ENCODE data around the gene SEBOX.

DNA sequence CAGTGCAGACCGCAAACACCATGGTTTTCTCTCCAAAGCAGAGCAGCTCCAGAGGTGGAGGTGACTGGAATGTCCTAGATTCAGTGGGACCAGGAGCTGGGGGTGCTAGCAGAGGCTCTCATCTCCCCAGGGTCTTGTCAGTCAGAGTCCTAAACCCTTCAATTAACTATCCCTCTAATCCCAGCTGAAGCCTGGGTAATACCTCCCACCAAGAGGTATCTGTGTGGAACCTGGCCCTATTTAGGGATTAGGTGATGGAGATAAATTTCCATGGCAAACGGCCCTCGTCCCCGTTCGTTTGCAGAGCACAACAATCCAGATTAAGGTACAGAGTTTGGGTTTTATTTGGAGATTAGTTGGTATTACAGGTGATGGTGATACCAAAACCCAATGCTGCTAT lies 1.8 kb downstream of the SEBOX start:
- TF ChIP-seq TAF1 (IDR thresholded peaks at IDR 0.05; ENCODE audit: borderline replicate concordance, insufficient read depth, low read length) (no peak), POLR2AphosphoS5 (IDR thresholded peaks at IDR 0.05; ENCODE audit: low read depth, low read length) (no peak), SIN3A (IDR thresholded peaks at IDR 0.05; ENCODE audit: borderline replicate concordance, insufficient read depth, low read length) (no peak), FOXP2 (optimal IDR thresholded peaks at IDR 0.05; ENCODE audit: borderline replicate concordance, extremely low read depth, extremely low read length, insufficient read depth) (no peak)
- TF ChIP-seq, protein P1, sequence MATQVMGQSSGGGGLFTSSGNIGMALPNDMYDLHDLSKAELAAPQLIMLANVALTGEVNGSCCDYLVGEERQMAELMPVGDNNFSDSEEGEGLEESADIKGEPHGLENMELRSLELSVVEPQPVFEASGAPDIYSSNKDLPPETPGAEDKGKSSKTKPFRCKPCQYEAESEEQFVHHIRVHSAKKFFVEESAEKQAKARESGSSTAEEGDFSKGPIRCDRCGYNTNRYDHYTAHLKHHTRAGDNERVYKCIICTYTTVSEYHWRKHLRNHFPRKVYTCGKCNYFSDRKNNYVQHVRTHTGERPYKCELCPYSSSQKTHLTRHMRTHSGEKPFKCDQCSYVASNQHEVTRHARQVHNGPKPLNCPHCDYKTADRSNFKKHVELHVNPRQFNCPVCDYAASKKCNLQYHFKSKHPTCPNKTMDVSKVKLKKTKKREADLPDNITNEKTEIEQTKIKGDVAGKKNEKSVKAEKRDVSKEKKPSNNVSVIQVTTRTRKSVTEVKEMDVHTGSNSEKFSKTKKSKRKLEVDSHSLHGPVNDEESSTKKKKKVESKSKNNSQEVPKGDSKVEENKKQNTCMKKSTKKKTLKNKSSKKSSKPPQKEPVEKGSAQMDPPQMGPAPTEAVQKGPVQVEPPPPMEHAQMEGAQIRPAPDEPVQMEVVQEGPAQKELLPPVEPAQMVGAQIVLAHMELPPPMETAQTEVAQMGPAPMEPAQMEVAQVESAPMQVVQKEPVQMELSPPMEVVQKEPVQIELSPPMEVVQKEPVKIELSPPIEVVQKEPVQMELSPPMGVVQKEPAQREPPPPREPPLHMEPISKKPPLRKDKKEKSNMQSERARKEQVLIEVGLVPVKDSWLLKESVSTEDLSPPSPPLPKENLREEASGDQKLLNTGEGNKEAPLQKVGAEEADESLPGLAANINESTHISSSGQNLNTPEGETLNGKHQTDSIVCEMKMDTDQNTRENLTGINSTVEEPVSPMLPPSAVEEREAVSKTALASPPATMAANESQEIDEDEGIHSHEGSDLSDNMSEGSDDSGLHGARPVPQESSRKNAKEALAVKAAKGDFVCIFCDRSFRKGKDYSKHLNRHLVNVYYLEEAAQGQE (IDR thresholded peaks at IDR 0.05; ENCODE audit: insufficient read depth in 1 of 2, low read depth in 2 of 2, low read length in 2 of 2), result no peak

All from PFSK-1 (cell line).